ENCODE measurements around the gene TNFRSF8.
"Not testable (repeated sequence)": the region's sequence is repeated elsewhere in the genome, so short reads cannot be mapped to it uniquely, and the experiment has no call there.

- not testable (repeated sequence) for TF ChIP-seq POLR2AphosphoS5 (IDR thresholded peaks at IDR 0.05); CTCF (IDR thresholded peaks at IDR 0.05 in 8 of 11, conservative IDR thresholded peaks at IDR 0.05 in 3 of 11); POLR2A (IDR thresholded peaks at IDR 0.05)
Measured at GRCh38 chr1:12033441-12033840, 29.7 kb upstream of the TNFRSF8 start.

Data from spleen (tissue), 7 donors.